ENCODE results near the gene CD300LG. TPM values are rescaled to one million over a fixed set of nuclear protein-coding genes. Genes with fewer than 3 reads are reported as not detected.

Gene CD300LG
- total RNA-seq, 4 donors from 2014 or later: 35.2 to 382 (median 96.5) TPM

- no peak for TF ChIP-seq CTCF (IDR thresholded peaks at IDR 0.05)
- DNase-seq (ENCODE audit: low spot score) (peak; percentile 68), ATAC-seq (ENCODE audit: low FRiP score) (peak; percentile 93)
Measured at GRCh38 chr17:43900183-43900857, 53.3 kb downstream of the CD300LG start.

GRCh38 chr17:43900858-43901754, 54.1 kb downstream of the CD300LG start:
- ATAC-seq (ENCODE audit: low FRiP score) (no peak), DNase-seq (ENCODE audit: low spot score) (no peak)
- TF ChIP-seq CTCF (IDR thresholded peaks at IDR 0.05): no peak

- no peak for ATAC-seq (ENCODE audit: low FRiP score)
- TF ChIP-seq CTCF (IDR thresholded peaks at IDR 0.05): no peak
Measured at GRCh38 chr17:43901861-43902589, 55.0 kb downstream of the CD300LG start.

DNA sequence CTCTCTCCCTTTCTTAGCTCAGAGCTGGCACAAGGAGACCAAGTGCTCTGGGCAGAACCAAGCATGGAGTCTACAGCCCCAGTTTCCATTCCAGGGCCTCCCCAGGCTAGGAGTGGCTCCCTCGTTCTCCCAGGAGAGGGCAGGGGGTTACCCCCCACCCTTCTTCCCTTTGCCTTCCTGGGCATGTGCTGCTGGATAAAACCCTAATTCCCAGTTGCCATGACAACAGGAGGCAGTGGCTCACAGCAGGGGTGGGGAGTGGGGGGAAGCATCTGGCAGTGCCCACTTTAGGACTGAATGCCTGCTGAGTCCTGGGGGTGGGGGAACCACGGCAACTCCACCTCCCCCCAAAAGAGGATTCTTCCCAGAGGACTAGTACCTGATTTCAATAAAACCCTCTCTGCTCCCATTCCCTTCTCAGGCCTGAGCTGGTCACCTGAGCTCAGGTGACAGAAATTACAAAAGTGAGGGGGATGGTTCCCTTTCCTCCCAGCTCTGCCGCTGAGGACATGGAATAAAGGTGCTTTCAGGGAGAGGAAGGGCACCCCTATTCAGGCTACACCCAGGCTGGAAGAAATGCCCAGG, 58.5 kb downstream of the CD300LG start:
- no peak for ATAC-seq (ENCODE audit: low FRiP score)
- no peak for TF ChIP-seq CTCF (IDR thresholded peaks at IDR 0.05)
- no peak for DNase-seq (ENCODE audit: low spot score)

More at GRCh38 chr17:43901861-43902589, 55.0 kb downstream of the CD300LG start:
- no peak for DNase-seq (ENCODE audit: low spot score)

DNA sequence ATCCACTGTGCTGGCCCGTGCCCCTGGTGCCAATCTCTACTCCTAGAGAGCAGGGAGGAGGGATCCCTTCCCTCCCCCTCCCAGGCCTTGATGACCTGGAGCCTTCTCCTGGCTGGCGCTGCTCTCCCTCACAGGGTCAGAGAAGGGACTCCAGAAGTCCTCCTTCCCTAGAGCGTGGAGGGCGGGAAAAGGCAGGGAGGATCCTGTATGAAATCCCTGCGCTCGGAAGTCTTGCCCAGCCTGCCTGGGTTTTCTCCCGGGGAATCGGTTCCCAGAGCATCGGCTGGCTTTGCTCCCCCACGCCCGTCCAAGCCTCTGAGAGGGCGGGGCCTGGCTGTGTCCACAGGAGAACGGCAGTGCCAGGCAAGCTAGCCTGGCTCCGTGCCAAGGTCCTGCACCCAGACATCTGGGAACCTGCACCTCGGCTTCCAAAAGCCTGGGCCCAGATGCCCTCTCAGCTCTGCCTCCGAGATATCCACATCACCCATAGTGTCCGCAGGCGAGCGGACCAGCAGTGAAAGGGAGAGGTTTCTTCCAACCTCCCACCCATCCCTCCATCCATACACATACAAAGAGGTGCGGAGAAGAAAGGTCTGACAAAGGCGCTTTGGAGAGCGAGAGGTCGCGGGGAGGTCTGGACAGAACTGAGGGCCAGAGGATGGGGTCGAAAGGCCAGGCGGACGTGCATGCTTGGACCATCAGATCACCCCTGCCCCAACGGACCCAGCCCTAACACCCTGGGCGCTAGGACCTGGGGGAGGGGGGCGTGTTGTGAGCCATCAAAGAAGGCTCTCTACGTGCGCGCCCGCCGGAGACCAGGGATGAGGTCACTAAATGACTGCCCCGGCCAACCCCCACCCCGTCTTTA, 59.2 kb downstream of the CD300LG start:
- no peak for TF ChIP-seq CTCF (IDR thresholded peaks at IDR 0.05)
- DNase-seq (ENCODE audit: low spot score) (peak; percentile 76), ATAC-seq (ENCODE audit: low FRiP score) (peak; percentile 81)

DNA sequence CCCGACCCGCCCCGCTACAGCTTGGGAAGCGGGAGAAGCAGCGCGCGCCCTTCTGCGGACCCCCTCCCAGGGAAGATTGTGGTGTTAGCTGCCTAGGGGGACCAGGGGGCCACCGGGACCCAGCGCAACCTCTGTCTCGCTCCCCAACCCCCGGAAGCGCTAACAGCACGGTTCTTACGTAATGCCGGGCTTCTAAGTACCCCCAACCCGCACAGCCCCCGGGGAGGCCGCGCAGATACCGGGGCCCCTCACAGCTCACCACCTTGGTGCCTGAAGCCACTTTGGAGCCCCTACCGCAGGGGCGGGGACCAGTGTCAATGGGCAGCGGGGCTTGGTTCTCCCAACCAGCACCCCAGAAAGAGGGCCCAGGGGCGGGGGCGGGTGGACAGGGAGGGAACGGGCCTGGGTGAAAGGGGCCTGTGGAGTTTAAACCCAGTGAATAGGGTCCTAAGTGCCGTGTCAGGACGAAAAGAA, 60.0 kb downstream of the CD300LG start:
- ATAC-seq (ENCODE audit: low FRiP score) (no peak), DNase-seq (ENCODE audit: low spot score) (no peak)
- no peak for TF ChIP-seq CTCF (IDR thresholded peaks at IDR 0.05)
